ENCODE measurements around the gene RDH14.

The RDH14 gene

GRCh38 chr2:18510775-18511174 lies 49.7 kb downstream of the RDH14 start:
- no peak for TF ChIP-seq CTCF (IDR thresholded peaks at IDR 0.05; ENCODE audit: poor library complexity, severe bottlenecking)
- no peaks in the 10 kb centered on the region for H3K4me1 ChIP-seq (ENCODE audit: insufficient read depth, poor library complexity, severe bottlenecking)
- no peak for ATAC-seq (ENCODE audit: low read depth)

GRCh38 chr2:18506883-18507509 lies 53.5 kb downstream of the RDH14 start:
- Histone ChIP-seq H3K9me3 (ENCODE audit: severe bottlenecking) (no peaks in the 10 kb centered on the region), H3K4me1 (ENCODE audit: insufficient read depth, poor library complexity, severe bottlenecking) (no peaks in the 10 kb centered on the region), H3K36me3 (ENCODE audit: low read depth) (no peaks in the 10 kb centered on the region), H3K27ac (ENCODE audit: poor library complexity, severe bottlenecking) (no peak overlapping the region), H3K4me3 (ENCODE audit: severe bottlenecking) (no peak overlapping the region), H3K27me3 (ENCODE audit: insufficient read depth, poor library complexity, severe bottlenecking) (no peaks in the 10 kb centered on the region)
- ATAC-seq (ENCODE audit: low read depth), result no peak
- DNase-seq (ENCODE audit: low spot score), result no peak
- no peak for TF ChIP-seq CTCF (IDR thresholded peaks at IDR 0.05; ENCODE audit: poor library complexity, severe bottlenecking)

More at GRCh38 chr2:18510775-18511174, 49.7 kb downstream of the RDH14 start:
- no peak for DNase-seq (ENCODE audit: low spot score)
- Histone ChIP-seq H3K4me3 (ENCODE audit: severe bottlenecking) (no peak overlapping the region), H3K36me3 (ENCODE audit: low read depth) (no peaks in the 10 kb centered on the region), H3K9me3 (ENCODE audit: severe bottlenecking) (no peaks in the 10 kb centered on the region), H3K27me3 (ENCODE audit: insufficient read depth, poor library complexity, severe bottlenecking) (no peaks in the 10 kb centered on the region), H3K27ac (ENCODE audit: poor library complexity, severe bottlenecking) (no peak overlapping the region)

GRCh38 chr2:18505703-18506341 lies 54.6 kb downstream of the RDH14 start:
- no peak overlapping the region for H3K27ac ChIP-seq (ENCODE audit: poor library complexity, severe bottlenecking)
- H3K9me3 ChIP-seq (ENCODE audit: severe bottlenecking), result no peaks in the 10 kb centered on the region
- H3K27me3 ChIP-seq (ENCODE audit: insufficient read depth, poor library complexity, severe bottlenecking), result no peaks in the 10 kb centered on the region
- H3K4me3 ChIP-seq (ENCODE audit: severe bottlenecking), result no peak overlapping the region
- no peak for DNase-seq (ENCODE audit: low spot score)
- ATAC-seq (ENCODE audit: low read depth), result no peak
- TF ChIP-seq CTCF (IDR thresholded peaks at IDR 0.05; ENCODE audit: poor library complexity, severe bottlenecking), result no peak
- no peaks in the 10 kb centered on the region for H3K36me3 ChIP-seq (ENCODE audit: low read depth)
- H3K4me1 ChIP-seq (ENCODE audit: insufficient read depth, poor library complexity, severe bottlenecking), result no peaks in the 10 kb centered on the region
